Hepatocyte (in vitro differentiated cells): ENCODE results near the gene TMEM176A. TPM values are rescaled to one million over a fixed set of nuclear protein-coding genes. Genes with fewer than 3 reads are reported as not detected.

Source experiments
- DNase-seq: peaks from one replicate; pipeline ENCODE4 v3.0.0-alpha.2; 2016; ENCODE audit warnings: low spot score
- H2AFZ ChIP-seq: fragments of 200-600 bp; sonication (generic); 2 replicates; pipeline ENCODE4 v1.6.0; 2016; ENCODE audit warnings: antibody characterized with exemption, mild to moderate bottlenecking
- H3K27ac ChIP-seq: fragments of 200-600 bp; sonication (generic); 2 replicates; pipeline ENCODE4 v1.5.1; 2016; ENCODE audit warnings: mild to moderate bottlenecking
- H3K27me3 ChIP-seq: fragments of 200-600 bp; sonication (generic); 2 replicates; pipeline ENCODE4 v1.6.1; 2016
- H3K36me3 ChIP-seq: fragments of 200-600 bp; sonication (generic); replicated peaks from 2 replicates; pipeline ENCODE4 v1.5.1; 2016; ENCODE audit warnings: low read depth; ENCODE audit not compliant: insufficient read depth
- H3K4me1 ChIP-seq: fragments of 200-600 bp; sonication (generic); 2 replicates; pipeline ENCODE4 v1.5.1; 2016; ENCODE audit warnings: mild to moderate bottlenecking, moderate library complexity; ENCODE audit not compliant: insufficient read depth
- H3K4me2 ChIP-seq: fragments of 200-600 bp; sonication (generic); 2 replicates; pipeline ENCODE4 v1.6.0; 2016
- H3K4me3 ChIP-seq: fragments of 200-600 bp; sonication (generic); 2 replicates; pipeline ENCODE4 v1.5.1; 2016; ENCODE audit warnings: mild to moderate bottlenecking
- H3K79me2 ChIP-seq: fragments of 200-600 bp; sonication (generic); 2 replicates; pipeline ENCODE4 v1.6.0; 2017; ENCODE audit warnings: mild to moderate bottlenecking
- H3K9me2 ChIP-seq: fragments of 200-600 bp; sonication (generic); replicated peaks from 2 replicates; pipeline ENCODE4 v1.6.0; 2017; ENCODE audit warnings: mild to moderate bottlenecking; ENCODE audit not compliant: insufficient read depth
- H3K9me3 ChIP-seq: fragments of 200-600 bp; sonication (generic); 2 replicates; pipeline ENCODE4 v1.5.1; 2016; ENCODE audit warnings: low read depth, mild to moderate bottlenecking
- H4K20me1 ChIP-seq: fragments of 200-600 bp; sonication (generic); 2 replicates; pipeline ENCODE4 v1.6.0; 2016; ENCODE audit warnings: mild to moderate bottlenecking; ENCODE audit not compliant: insufficient read depth, poor library complexity, severe bottlenecking
- CTCF ChIP-seq: fragments of 200-600 bp; sonication (generic); IDR thresholded peaks from 2 replicates; pipeline ENCODE4 v1.5.1; 2016; ENCODE audit warnings: antibody characterized with exemption, mild to moderate bottlenecking; ENCODE audit not compliant: poor library complexity
- EZH2 ChIP-seq: fragments of 200-600 bp; sonication (generic); IDR thresholded peaks from 2 replicates; pipeline ENCODE4 v1.6.1; 2016; ENCODE audit warnings: antibody characterized with exemption, mild to moderate bottlenecking, borderline replicate concordance
- EZH2phosphoT487 ChIP-seq: fragments of 200-600 bp; sonication (generic); IDR thresholded peaks from one replicate; pipeline ENCODE4 v1.6.1; 2018; ENCODE audit warnings: antibody characterized with exemption, mild to moderate bottlenecking, low read depth, moderate library complexity; ENCODE audit not compliant: unreplicated experiment, severe bottlenecking
- WGBS: methylation state at CpG from one replicate; pipeline ENCODE4 v1.1.6; 2016; ENCODE audit warnings: low lambda C conversion rate; ENCODE audit errors: missing lambda C conversion rate; 5-methylcytosine and 5-hydroxymethylcytosine counted together
- polyA plus RNA-seq: library from polyadenylated mRNA; unstranded; fragments of >200 nt; fragmentation: Nextera tagmentation; extraction: Ambion mirVana; gene quantifications from 2 replicates; pipeline ENCODE4 v1.2.1, GENCODE V29; 2016
- total RNA-seq: library from RNA; depleted of rRNA; stranded (reverse); fragments of >200 nt; gene quantifications from 2 replicates; pipeline ENCODE4 v1.2.3, GENCODE V29; 2014

The TMEM176A gene
- total and polyA plus RNA-seq, 2 experiments from 2014 or later, result 202 to 343 TPM

GRCh38 chr7:150847536-150847935 is 47.0 kb downstream of the TMEM176A start:
- TF ChIP-seq EZH2 (no peak), CTCF (no peak), EZH2phosphoT487 (no peak)
- no peak overlapping the region for H3K4me3 ChIP-seq
- WGBS, result 86% methylated on average over 5 of the region's 5 CpGs
- no peaks in the 10 kb centered on the region for H3K79me2 ChIP-seq
- no peaks in the 10 kb centered on the region for H3K4me1 ChIP-seq
- H2AFZ ChIP-seq, result no peak overlapping the region
- DNase-seq, result no peak
- H3K9me3 ChIP-seq, result no peaks in the 10 kb centered on the region
- no peak overlapping the region for H3K27ac ChIP-seq
- H3K9me2 ChIP-seq, result no peaks in the 10 kb centered on the region
- H3K27me3 ChIP-seq, result no peaks in the 10 kb centered on the region
- no peaks in the 10 kb centered on the region for H3K36me3 ChIP-seq
- H4K20me1 ChIP-seq, result no peaks in the 10 kb centered on the region
- no peak overlapping the region for H3K4me2 ChIP-seq

- Histone ChIP-seq H3K4me2 (no peak overlapping the region), H3K27me3 (no peaks in the 10 kb centered on the region), H2AFZ (no peak overlapping the region), H3K9me2 (no peaks in the 10 kb centered on the region), H4K20me1 (no peaks in the 10 kb centered on the region), H3K79me2 (no peaks in the 10 kb centered on the region), H3K27ac (no peak overlapping the region), H3K9me3 (no peaks in the 10 kb centered on the region), H3K4me3 (no peak overlapping the region), H3K4me1 (no peaks in the 10 kb centered on the region), H3K36me3 (no peaks in the 10 kb centered on the region)
- no peak for DNase-seq
- TF ChIP-seq CTCF (no peak), EZH2phosphoT487 (no peak), EZH2 (no peak)
- 91% methylated on average over 7 of the region's 8 CpGs for WGBS
These were observed 47.5 kb downstream of the TMEM176A start for GRCh38 chr7:150848111-150848510.

GRCh38 chr7:150848561-150849115 is 48.1 kb downstream of the TMEM176A start:
- Histone ChIP-seq H3K36me3 (no peaks in the 10 kb centered on the region), H3K4me3 (no peak overlapping the region), H3K9me2 (no peaks in the 10 kb centered on the region), H3K9me3 (no peaks in the 10 kb centered on the region), H3K27me3 (no peaks in the 10 kb centered on the region), H3K27ac (no peak overlapping the region), H3K79me2 (no peaks in the 10 kb centered on the region), H2AFZ (no peak overlapping the region), H4K20me1 (no peaks in the 10 kb centered on the region), H3K4me1 (no peaks in the 10 kb centered on the region), H3K4me2 (no peak overlapping the region)
- TF ChIP-seq CTCF (no peak), EZH2 (no peak), EZH2phosphoT487 (no peak)
- DNase-seq, result no peak
- WGBS, result 94% methylated on average over 3 of the region's 3 CpGs

- H3K9me3 ChIP-seq, result no peaks in the 10 kb centered on the region
- DNase-seq, result no peak
- no peaks in the 10 kb centered on the region for H3K27me3 ChIP-seq
These were observed 48.7 kb downstream of the TMEM176A start for GRCh38 chr7:150849204-150849775.

More at GRCh38 chr7:150849204-150849775, 48.7 kb downstream of the TMEM176A start:
- Histone ChIP-seq H4K20me1 (no peaks in the 10 kb centered on the region), H3K9me2 (no peaks in the 10 kb centered on the region), H3K27ac (no peak overlapping the region), H3K4me1 (no peaks in the 10 kb centered on the region), H3K4me3 (no peak overlapping the region), H3K4me2 (no peak overlapping the region), H3K36me3 (no peaks in the 10 kb centered on the region), H2AFZ (no peak overlapping the region), H3K79me2 (no peaks in the 10 kb centered on the region)
- TF ChIP-seq EZH2 (no peak), CTCF (no peak), EZH2phosphoT487 (no peak)
- WGBS, result 88% methylated on average over 10 of the region's 10 CpGs
